ENCODE data around the gene GABBR2.

DNA sequence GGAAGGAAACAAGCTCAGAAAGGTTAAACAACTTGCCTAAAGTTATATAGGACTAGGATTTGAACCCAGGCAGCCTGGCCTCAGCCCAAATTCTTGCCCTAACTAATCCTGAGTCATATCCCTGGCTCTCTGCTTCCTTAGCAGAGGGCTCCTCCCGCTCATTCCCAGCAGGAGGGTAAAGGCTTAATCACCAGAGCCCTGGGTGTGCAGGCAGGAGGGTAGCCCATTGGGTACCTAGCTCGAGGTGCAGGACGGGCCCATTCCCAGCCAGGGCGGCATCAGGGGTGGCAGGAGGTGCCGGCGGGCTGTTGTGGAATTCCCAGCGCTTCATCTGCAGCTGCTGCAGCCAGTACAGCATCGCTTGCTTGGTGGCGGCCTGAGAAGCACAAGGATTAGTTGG lies 457.2 kb downstream of the GABBR2 start:
- no peak for TF ChIP-seq CTCF (optimal IDR thresholded peaks at IDR 0.05 in 1 of 3, IDR thresholded peaks at IDR 0.05 in 1 of 3, conservative IDR thresholded peaks at IDR 0.05 in 1 of 3; ENCODE audit: extremely low read depth in 1 of 3, insufficient read depth in 2 of 3, low read length in 3 of 3)
- no peak for TF ChIP-seq EZH2 (IDR thresholded peaks at IDR 0.05; ENCODE audit: low read length)
